Adrenal gland (tissue), 5 donors: Measurements from ENCODE around the gene MYH3.

ENCODE experiments used
- POLR2A ChIP-seq, 2 donors: fragments of 450-650 bp; IDR thresholded peaks; one replicate each; pipeline ENCODE4 v1.6.1; 2017; ENCODE audit warnings: antibody characterized with exemption in 2 of 2, mild to moderate bottlenecking in 2 of 2, moderate library complexity in 1 of 2
- TF ChIP-seq, protein P1 (sequence below), 6 experiments: fragments of 450-650 bp in 4 of 6; fragments of 200-600 bp in 2 of 6; sonication (generic) in 1 of 6; IDR thresholded peaks; 1 replicate in 5 of 6; 2 replicates in 1 of 6; pipeline versions ENCODE4 v1.5.1 to v1.8.0; 2016 to 2021; ENCODE audit warnings: antibody characterized with exemption in 6 of 6, mild to moderate bottlenecking in 2 of 6, moderate library complexity in 1 of 6
- donor health status: DM: no; HTN: no; CAD: no.

DNA sequence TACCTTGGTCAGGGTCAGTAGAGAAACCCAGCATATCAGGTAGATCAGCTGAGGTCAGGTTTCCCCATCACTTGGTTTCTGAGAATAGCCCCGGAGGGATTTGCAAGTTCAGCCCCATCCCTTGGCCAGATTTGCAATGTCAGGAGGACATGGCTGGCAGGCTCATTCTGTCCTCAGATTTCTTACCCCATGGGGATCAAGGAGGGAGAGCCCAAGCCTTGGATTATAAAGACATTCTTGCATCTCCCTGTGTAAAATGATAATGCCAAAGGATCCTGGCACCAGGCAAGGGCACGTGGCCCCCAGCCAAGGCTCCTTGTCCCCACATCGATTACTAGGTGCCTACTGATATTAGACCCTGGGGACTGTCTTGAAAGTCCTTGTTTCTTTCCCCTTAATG lies 53.2 kb downstream of the MYH3 start:
- TF ChIP-seq POLR2A (IDR thresholded peaks at IDR 0.05) = no peak
- TF ChIP-seq, protein P1, sequence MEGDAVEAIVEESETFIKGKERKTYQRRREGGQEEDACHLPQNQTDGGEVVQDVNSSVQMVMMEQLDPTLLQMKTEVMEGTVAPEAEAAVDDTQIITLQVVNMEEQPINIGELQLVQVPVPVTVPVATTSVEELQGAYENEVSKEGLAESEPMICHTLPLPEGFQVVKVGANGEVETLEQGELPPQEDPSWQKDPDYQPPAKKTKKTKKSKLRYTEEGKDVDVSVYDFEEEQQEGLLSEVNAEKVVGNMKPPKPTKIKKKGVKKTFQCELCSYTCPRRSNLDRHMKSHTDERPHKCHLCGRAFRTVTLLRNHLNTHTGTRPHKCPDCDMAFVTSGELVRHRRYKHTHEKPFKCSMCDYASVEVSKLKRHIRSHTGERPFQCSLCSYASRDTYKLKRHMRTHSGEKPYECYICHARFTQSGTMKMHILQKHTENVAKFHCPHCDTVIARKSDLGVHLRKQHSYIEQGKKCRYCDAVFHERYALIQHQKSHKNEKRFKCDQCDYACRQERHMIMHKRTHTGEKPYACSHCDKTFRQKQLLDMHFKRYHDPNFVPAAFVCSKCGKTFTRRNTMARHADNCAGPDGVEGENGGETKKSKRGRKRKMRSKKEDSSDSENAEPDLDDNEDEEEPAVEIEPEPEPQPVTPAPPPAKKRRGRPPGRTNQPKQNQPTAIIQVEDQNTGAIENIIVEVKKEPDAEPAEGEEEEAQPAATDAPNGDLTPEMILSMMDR (IDR thresholded peaks at IDR 0.05) = no peak
